Activated gamma-delta T cell treated with Interleukin-2 at 50 U/mL for 16 hours (primary cell): Measurements from ENCODE around the gene ZNF879.

Experiments
- DNase-seq: peaks from one replicate; pipeline ENCODE4 v3.0.0-alpha.2; 2020

The ZNF879 gene

GRCh38 chr5:179033004-179033580, 9.5 kb downstream of the ZNF879 start:
- DNase-seq: no peak

DNA sequence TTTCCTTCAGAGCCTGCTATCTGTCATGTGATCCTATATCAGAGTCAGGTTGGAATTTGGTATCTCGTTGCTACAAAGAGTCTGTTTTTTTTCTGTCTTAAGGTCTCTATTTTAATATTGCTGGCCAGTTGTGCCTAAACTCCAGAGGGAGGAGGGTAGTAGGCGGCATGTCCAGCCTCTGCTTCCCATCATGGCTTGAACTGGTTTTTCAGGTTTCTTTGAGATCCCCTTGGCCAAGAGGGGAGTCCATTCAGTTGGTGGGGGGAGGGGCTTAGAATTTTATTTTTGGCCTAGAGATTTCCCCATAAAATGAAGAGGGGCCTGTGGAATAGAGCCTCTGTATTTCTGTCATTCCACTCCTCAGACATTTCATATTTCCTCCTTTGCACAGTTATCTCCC, 21.2 kb downstream of the ZNF879 start:
- no peak for DNase-seq

- DNase-seq: no peak
Observed at GRCh38 chr5:179051784-179052183, 28.2 kb downstream of the ZNF879 start.

DNA sequence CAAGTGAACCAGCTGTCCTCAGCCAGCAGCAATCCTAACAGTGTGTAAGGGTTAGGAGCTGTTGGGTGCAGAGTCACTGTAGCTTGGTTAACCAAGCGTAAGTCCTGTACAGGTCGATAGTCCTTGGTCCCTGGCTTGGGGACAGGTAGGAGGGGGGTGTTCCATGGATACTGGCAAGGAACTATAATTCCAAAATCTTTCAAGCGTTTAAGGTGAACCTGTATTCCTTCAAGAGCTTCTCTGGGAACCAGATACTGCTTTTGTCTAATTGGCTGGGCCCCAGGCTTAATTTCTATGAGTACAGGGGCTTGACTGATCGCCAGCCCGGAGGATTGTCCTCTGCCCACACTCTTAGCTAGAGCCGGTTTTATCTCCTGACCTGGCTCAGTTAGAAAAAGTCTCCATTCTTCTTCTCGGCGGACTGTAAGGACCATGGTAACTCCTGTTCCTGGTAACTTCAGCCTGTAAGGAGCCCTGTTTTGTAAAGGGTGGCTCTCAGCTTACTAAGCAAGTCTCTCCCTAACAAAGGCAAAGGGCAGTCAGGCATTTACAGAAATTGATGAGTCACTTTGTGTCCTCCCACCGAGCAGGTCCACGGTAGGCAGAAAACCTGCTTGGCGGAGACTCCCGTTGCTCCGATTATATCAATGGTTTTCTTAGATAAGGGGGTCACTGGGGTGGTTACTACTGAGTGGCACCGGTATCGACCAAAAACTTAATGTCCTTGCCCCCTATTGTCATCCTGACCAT, 30.6 kb downstream of the ZNF879 start:
- no peak for DNase-seq

DNA sequence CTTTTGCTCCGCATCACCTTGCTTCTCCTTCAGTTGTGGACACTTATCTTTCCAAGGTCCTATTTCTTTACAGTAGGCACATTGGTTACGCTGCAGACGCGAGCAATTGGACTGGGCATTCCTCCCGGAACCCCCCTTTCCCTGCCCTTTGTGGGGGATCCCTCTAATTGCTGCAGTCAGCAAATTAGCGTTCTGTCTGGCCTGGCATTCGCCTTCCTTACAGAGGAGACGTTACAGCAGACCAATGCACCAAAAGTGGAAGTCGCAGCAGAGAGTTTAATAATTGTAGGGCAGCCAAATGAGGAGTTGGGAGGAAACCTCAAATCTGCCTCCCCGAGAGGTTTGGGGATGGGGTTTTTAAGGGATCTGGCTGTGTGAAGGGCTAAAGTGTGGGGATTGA, 31.3 kb downstream of the ZNF879 start:
- no peak for DNase-seq

- DNase-seq: no peak
Observed at GRCh38 chr5:179055436-179055835, 31.8 kb downstream of the ZNF879 start.

DNA sequence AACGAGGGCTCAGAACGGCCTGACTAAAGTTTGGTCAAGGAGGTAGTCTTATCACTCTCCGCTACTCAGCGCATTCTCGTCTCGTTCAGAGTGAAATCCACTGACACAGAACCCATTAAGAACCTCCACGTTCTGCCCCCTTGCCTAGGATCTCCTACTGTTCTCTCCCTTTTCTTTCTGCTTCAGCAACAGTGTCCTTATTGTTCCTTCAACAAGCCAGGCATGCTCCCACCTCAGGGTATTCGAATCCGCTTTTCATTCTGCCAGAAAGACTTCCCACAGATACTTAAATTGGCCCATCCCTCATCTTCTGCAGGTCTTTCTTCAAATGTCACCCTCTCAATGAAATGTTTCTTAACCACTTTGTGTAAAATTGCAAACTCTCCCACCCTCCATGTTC, 32.2 kb downstream of the ZNF879 start:
- no peak for DNase-seq

DNA sequence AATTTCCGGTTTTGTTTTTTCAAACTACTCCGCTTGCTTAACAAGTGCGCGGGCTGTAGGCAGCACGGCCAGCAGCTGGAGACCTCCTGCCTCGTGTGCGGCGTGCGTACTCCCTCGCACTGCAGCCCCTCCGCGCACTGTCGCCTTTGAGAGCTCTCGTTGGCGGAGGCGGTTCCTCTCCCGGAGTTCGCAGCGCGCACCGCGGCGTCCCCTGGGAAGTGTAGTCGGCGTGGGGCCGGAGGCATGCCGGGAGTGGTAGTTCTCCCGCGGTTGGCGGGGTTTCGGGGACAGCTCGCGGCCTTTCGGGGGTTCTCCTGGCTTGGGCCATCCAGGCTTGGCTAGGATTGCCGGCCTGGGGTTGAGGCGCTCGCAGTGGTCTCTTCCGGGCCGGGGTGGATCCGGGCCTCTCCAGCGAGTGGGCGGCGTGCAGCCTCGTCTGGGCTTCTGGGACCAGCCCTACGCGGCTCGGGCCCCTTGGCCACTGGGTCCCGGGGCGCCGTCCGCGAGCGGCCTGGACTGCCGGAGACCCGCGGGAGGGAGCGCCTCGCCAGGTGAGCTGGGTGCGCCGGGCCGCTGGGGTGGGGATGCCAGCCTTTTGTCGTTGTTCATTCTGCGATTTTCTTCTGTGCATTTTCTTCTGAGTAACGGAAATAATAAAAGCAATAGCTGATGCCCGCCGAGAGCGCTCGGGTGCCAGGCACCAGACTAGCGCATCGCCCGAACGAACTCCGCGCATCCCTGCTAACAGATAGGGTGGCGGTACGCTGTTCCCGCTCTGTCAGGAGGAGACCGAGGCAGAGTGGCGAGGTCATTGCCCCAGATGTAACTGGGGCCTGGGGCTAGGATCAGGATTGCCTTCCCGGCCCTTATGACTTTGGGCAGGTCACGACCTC, 36.8 kb downstream of the ZNF879 start, which contains the start of gene ZNF354C:
Gene ZNF354C, plus strand, starts transcription at position 258 of the 893 bp plus-strand sequence. CDS start 1,696 bp downstream, outside the sequence.
- DNase-seq: peak; percentile 83

GRCh38 chr5:179061025-179061424, 37.4 kb downstream of the ZNF879 start:
- no peak for DNase-seq

GRCh38 chr5:179065703-179066102, 42.1 kb downstream of the ZNF879 start:
- DNase-seq: no peak

DNA sequence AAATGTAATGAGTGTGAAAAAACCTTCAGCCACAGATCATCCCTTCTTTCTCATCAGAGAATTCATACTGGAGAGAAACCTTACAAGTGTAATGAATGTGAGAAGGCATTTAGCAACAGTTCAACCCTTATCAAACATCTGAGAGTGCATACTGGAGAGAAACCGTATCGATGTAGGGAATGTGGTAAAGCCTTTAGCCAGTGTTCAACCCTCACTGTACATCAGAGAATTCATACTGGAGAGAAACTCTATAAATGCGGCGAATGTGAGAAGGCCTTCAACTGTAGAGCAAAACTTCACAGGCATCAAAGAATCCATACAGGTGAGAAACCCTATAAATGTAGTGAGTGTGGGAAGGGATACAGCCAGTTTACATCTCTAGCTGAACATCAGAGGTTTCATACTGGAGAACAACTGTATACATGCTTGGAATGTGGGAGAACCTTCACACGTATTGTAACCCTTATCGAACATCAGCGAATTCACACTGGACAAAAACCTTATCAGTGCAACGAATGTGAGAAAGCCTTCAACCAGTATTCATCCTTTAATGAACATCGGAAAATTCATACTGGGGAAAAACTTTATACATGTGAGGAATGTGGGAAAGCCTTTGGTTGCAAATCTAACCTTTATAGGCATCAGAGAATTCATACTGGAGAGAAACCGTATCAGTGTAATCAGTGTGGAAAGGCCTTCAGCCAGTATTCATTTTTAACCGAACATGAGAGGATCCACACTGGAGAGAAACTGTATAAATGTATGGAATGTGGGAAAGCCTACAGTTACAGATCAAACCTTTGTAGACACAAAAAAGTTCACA, 55.8 kb downstream of the ZNF879 start:
- DNase-seq: no peak

DNA sequence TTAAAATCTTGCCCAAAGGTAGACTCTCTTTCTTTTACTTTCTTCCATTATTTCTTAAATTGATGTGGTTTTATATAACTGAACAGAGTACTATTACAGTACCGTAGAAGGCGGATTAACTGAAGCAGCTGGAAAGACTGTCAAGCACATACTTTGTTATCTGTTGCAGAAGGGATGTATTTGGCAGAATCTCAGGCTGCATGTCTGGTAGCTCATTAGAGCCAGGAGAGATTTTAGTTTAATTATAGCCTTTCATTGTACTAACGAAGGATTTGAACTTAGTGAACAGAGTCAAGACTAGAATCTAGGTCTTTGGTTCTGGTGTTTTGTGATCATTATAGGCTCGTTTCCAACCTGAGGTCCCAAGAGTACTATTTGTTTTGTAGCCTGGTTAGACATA, 57.1 kb downstream of the ZNF879 start:
- no peak for DNase-seq
